Naive thymus-derived CD8-positive, alpha-beta T cell (primary cell): ENCODE results near the gene MLLT3. TPM values are rescaled to one million over a fixed set of nuclear protein-coding genes. Genes with fewer than 3 reads are reported as not detected.
A peak's percentile ranks its signal among the peaks of the same experiment; 100 is the strongest.

ENCODE experiments used
- ATAC-seq, 2 donors: fragments of 150-1000 bp; cut with Tn5 transposase in 1 of 2; sonication (Bioruptor Pico), chemical (Tn5 transposase) in 1 of 2; 1 replicate in 1 of 2; 2 replicates in 1 of 2; pipeline ENCODE4 v1.10.0; 2021; ENCODE audit warnings: mild to moderate bottlenecking in 2 of 2, moderate library complexity in 2 of 2
- POLR2A ChIA-PET: fragments of 350-600 bp; sonication (Branson Sonifier 250); formaldehyde crosslinking; loops from one replicate; lab custom pipeline; 2021; ENCODE audit warnings: antibody characterized with exemption; lab: Charles Lee
- DNase-seq, 10 donors: peaks; one replicate each; pipeline versions ENCODE4 v3.0.0 to v3.0.0-alpha.2; 2020 to 2022
- H3K27ac Mint-ChIP-seq, 10 donors: one replicate each; pipeline ENCODE4 v1.8.0; 2020 to 2022; ENCODE audit warnings: mild to moderate bottlenecking in 10 of 10, mixed read lengths in 10 of 10, moderate library complexity in 4 of 10, inconsistent platforms in 1 of 10
- H3K27me3 Mint-ChIP-seq, 5 donors: one replicate each; pipeline ENCODE4 v1.8.0; 2021 to 2022; ENCODE audit warnings: mixed read lengths in 5 of 5
- H3K36me3 Mint-ChIP-seq, 3 donors: one replicate each; pipeline ENCODE4 v1.8.0; 2020 to 2022; ENCODE audit warnings: mixed read lengths in 3 of 3, mild to moderate bottlenecking in 2 of 3, inconsistent platforms in 1 of 3
- H3K4me1 Mint-ChIP-seq, 4 donors: one replicate each; pipeline ENCODE4 v1.8.0; 2021 to 2022; ENCODE audit warnings: mixed read lengths in 4 of 4
- H3K4me3 Mint-ChIP-seq, 10 donors: one replicate each; pipeline ENCODE4 v1.8.0; 2020 to 2022; ENCODE audit warnings: mild to moderate bottlenecking in 10 of 10, mixed read lengths in 10 of 10, moderate library complexity in 6 of 10, inconsistent platforms in 1 of 10
- H3K9me3 Mint-ChIP-seq, 9 donors: one replicate each; pipeline ENCODE4 v1.8.0; 2020 to 2022; ENCODE audit warnings: mixed read lengths in 9 of 9, mild to moderate bottlenecking in 3 of 9, inconsistent platforms in 1 of 9, moderate library complexity in 1 of 9
- polyA plus RNA-seq, 3 donors: library from polyadenylated mRNA; unstranded; fragments of 300-500 nt; fragmentation: Illumina TruSeq; gene quantifications; one replicate each; pipeline ENCODE4 v1.2.3, GENCODE V29; 2021
- total RNA-seq, 8 experiments: library from RNA in 2 of 8; stranded (reverse) in 2 of 8; gene quantifications; one replicate each; pipeline ENCODE4 v1.2.3 and lab custom pipeline; 2021 to 2026

The MLLT3 gene
- total and polyA plus RNA-seq, 5 experiments from 2014 or later: 28.0 to 73.0 (median 42.9) TPM

GRCh38 chr9:20500101-20500500 is 122.2 kb downstream of the MLLT3 start:
- Mint-ChIP-seq H3K27me3 (no peaks in the 10 kb centered on the region), H3K36me3 (peaks cover 0 to 6% (median 2%) of the 10 kb centered on the region in 3 donors), H3K4me1 (peaks cover 27 to 75% (median 71%) of the 10 kb centered on the region in 4 donors), H3K9me3 (no peaks in the 10 kb centered on the region), H3K4me3 (no peak overlapping the region), H3K27ac (peak overlapping the region in 1 of 10 donors; percentile 22)
- ATAC-seq: no peak
- DNase-seq: no peak
- POLR2A ChIA-PET: no interaction called here

GRCh38 chr9:20499013-20499412 is 123.3 kb downstream of the MLLT3 start:
- Mint-ChIP-seq H3K27me3 (no peaks in the 10 kb centered on the region), H3K27ac (no peak overlapping the region), H3K4me1 (peaks cover 26 to 69% (median 64%) of the 10 kb centered on the region in 4 donors), H3K4me3 (no peak overlapping the region), H3K36me3 (peaks cover 0 to 6% (median 2%) of the 10 kb centered on the region in 3 donors), H3K9me3 (no peaks in the 10 kb centered on the region)
- DNase-seq (no peak), ATAC-seq (no peak)
- POLR2A ChIA-PET: no interaction called here

- POLR2A ChIA-PET: no interaction called here
- no peak for ATAC-seq
- Mint-ChIP-seq H3K4me3 (no peak overlapping the region), H3K27me3 (no peaks in the 10 kb centered on the region), H3K4me1 (peaks cover 23 to 71% (median 65%) of the 10 kb centered on the region in 4 donors), H3K27ac (no peak overlapping the region), H3K36me3 (peaks cover 0 to 6% (median 2%) of the 10 kb centered on the region in 3 donors), H3K9me3 (no peaks in the 10 kb centered on the region)
- no peak for DNase-seq
Measured at GRCh38 chr9:20496328-20496727, 126.0 kb downstream of the MLLT3 start.

- Mint-ChIP-seq H3K27ac (no peak overlapping the region), H3K4me1 (peaks cover 25 to 77% (median 65%) of the 10 kb centered on the region in 4 donors), H3K4me3 (no peak overlapping the region), H3K27me3 (no peaks in the 10 kb centered on the region), H3K36me3 (peaks cover 0 to 6% (median 0%) of the 10 kb centered on the region in 3 donors), H3K9me3 (no peaks in the 10 kb centered on the region)
- POLR2A ChIA-PET: no interaction called here
- ATAC-seq (no peak), DNase-seq (no peak)
Measured at GRCh38 chr9:20495098-20495497, 127.2 kb downstream of the MLLT3 start.

- no peak overlapping the region for H3K4me3 Mint-ChIP-seq
- H3K36me3 Mint-ChIP-seq: peaks cover 0 to 6% (median 0%) of the 10 kb centered on the region in 3 donors
- ATAC-seq: no peak
- H3K4me1 Mint-ChIP-seq: peaks cover 28 to 75% (median 65%) of the 10 kb centered on the region in 4 donors
- no peak for DNase-seq
- no peak overlapping the region for H3K27ac Mint-ChIP-seq
- no peaks in the 10 kb centered on the region for H3K9me3 Mint-ChIP-seq
- POLR2A ChIA-PET: no interaction called here
- no peaks in the 10 kb centered on the region for H3K27me3 Mint-ChIP-seq
Measured at GRCh38 chr9:20494035-20494434, 128.3 kb downstream of the MLLT3 start.

GRCh38 chr9:20492772-20493171 is 129.5 kb downstream of the MLLT3 start:
- ATAC-seq (no peak), DNase-seq (no peak)
- Mint-ChIP-seq H3K36me3 (no peaks in the 10 kb centered on the region), H3K4me3 (no peak overlapping the region), H3K27ac (no peak overlapping the region), H3K4me1 (peaks cover 19 to 70% (median 63%) of the 10 kb centered on the region in 4 donors), H3K27me3 (no peaks in the 10 kb centered on the region), H3K9me3 (no peaks in the 10 kb centered on the region)
- POLR2A ChIA-PET: no interaction called here

- H3K36me3 Mint-ChIP-seq: no peaks in the 10 kb centered on the region
- DNase-seq (no peak), ATAC-seq (no peak)
- no peak overlapping the region for H3K27ac Mint-ChIP-seq
- H3K9me3 Mint-ChIP-seq: no peaks in the 10 kb centered on the region
- POLR2A ChIA-PET: no interaction called here
- H3K4me1 Mint-ChIP-seq: peaks cover 16 to 70% (median 59%) of the 10 kb centered on the region in 4 donors
- no peak overlapping the region for H3K4me3 Mint-ChIP-seq
- no peaks in the 10 kb centered on the region for H3K27me3 Mint-ChIP-seq
Measured at GRCh38 chr9:20491612-20492011, 130.7 kb downstream of the MLLT3 start.

- Mint-ChIP-seq H3K9me3 (no peaks in the 10 kb centered on the region), H3K4me1 (peaks cover 13 to 66% (median 52%) of the 10 kb centered on the region in 4 donors), H3K27me3 (no peaks in the 10 kb centered on the region), H3K4me3 (peak overlapping the region in 5 of 10 donors; percentile 2 to 31 (median 13)), H3K27ac (peak overlapping the region in 4 of 10 donors; percentile 11 to 54 (median 36)), H3K36me3 (no peaks in the 10 kb centered on the region)
- ATAC-seq (no peak), DNase-seq (no peak)
- POLR2A ChIA-PET: interaction anchor here (1.0 kb wide), 1 partner anchor 51 kb away, joined by 3 read pairs; no protein-coding TSS in a partner anchor
Measured at GRCh38 chr9:20490246-20490834, 132.0 kb downstream of the MLLT3 start.

- ATAC-seq: no peak
- Mint-ChIP-seq H3K4me3 (no peak overlapping the region), H3K9me3 (no peaks in the 10 kb centered on the region), H3K27ac (no peak overlapping the region), H3K27me3 (no peaks in the 10 kb centered on the region), H3K4me1 (peaks cover 14 to 61% (median 50%) of the 10 kb centered on the region in 4 donors), H3K36me3 (peaks cover 0 to 1% (median 0%) of the 10 kb centered on the region in 3 donors)
- DNase-seq: no peak
- POLR2A ChIA-PET: no interaction called here
Measured at GRCh38 chr9:20488691-20489090, 133.6 kb downstream of the MLLT3 start.

- H3K9me3 Mint-ChIP-seq: no peaks in the 10 kb centered on the region
- H3K4me1 Mint-ChIP-seq: peaks cover 18 to 57% (median 46%) of the 10 kb centered on the region in 4 donors
Measured at GRCh38 chr9:20486552-20486951, 135.7 kb downstream of the MLLT3 start.

GRCh38 chr9:20481437-20481836 is 140.9 kb downstream of the MLLT3 start:
- Mint-ChIP-seq H3K27ac (no peak overlapping the region), H3K4me3 (peak overlapping the region in 1 of 10 donors; percentile 40), H3K36me3 (peaks cover 0 to 4% (median 1%) of the 10 kb centered on the region in 3 donors), H3K9me3 (no peaks in the 10 kb centered on the region), H3K27me3 (no peaks in the 10 kb centered on the region), H3K4me1 (peaks cover 29 to 60% (median 45%) of the 10 kb centered on the region in 4 donors)
- DNase-seq (no peak), ATAC-seq (no peak)
- POLR2A ChIA-PET: no interaction called here

More at GRCh38 chr9:20486552-20486951, 135.7 kb downstream of the MLLT3 start:
- H3K27me3 Mint-ChIP-seq: no peaks in the 10 kb centered on the region
- DNase-seq (no peak), ATAC-seq (no peak)
- POLR2A ChIA-PET: no interaction called here
- H3K27ac Mint-ChIP-seq: no peak overlapping the region
- H3K36me3 Mint-ChIP-seq: peaks cover 0 to 1% (median 0%) of the 10 kb centered on the region in 3 donors
- H3K4me3 Mint-ChIP-seq: no peak overlapping the region

GRCh38 chr9:20480249-20480648 is 142.1 kb downstream of the MLLT3 start:
- DNase-seq (no peak), ATAC-seq (no peak)
- H3K27me3 Mint-ChIP-seq: no peaks in the 10 kb centered on the region
- POLR2A ChIA-PET: no interaction called here
- peaks cover 32 to 65% (median 50%) of the 10 kb centered on the region in 4 donors for H3K4me1 Mint-ChIP-seq
- no peak overlapping the region for H3K27ac Mint-ChIP-seq
- H3K4me3 Mint-ChIP-seq: no peak overlapping the region
- H3K9me3 Mint-ChIP-seq: no peaks in the 10 kb centered on the region
- peaks cover 0 to 4% (median 1%) of the 10 kb centered on the region in 3 donors for H3K36me3 Mint-ChIP-seq

GRCh38 chr9:20479419-20480155 is 142.7 kb downstream of the MLLT3 start:
- no peak for DNase-seq
- Mint-ChIP-seq H3K9me3 (no peaks in the 10 kb centered on the region), H3K27me3 (no peaks in the 10 kb centered on the region), H3K27ac (no peak overlapping the region), H3K4me3 (no peak overlapping the region), H3K36me3 (peaks cover 0 to 4% (median under 1%) of the 10 kb centered on the region in 3 donors), H3K4me1 (peaks cover 31 to 68% (median 53%) of the 10 kb centered on the region in 4 donors)
- POLR2A ChIA-PET: no interaction called here
- ATAC-seq: no peak
